GM12878 (cell line): ENCODE data around the gene MPC2. TPM values are rescaled to one million over a fixed set of nuclear protein-coding genes. Genes with fewer than 3 reads are reported as not detected.
A peak's percentile ranks its signal among the peaks of the same experiment; 100 is the strongest.

Source experiments
- ATAC-seq: fragments of 200-7000 bp; cut with Tn5 transposase; 3 replicates; pipeline ENCODE4 v1.9.1; 2020; ENCODE audit warnings: mild to moderate bottlenecking, moderate library complexity
- BruUV-seq: library from RNA; stranded (reverse); fragments of 400-500 nt; replicated peaks from 2 replicates; lab custom pipeline; 2021; lab: Mats Ljungman, UMichigan
- CTCF ChIA-PET: fragments of 300-600 bp; sonication (Branson Sonifier 250); formaldehyde crosslinking; extraction: SDS; loops from one replicate; lab custom pipeline; 2021; ENCODE audit warnings: inconsistent platforms; lab: Yijun Ruan, JAX
- POLR2A ChIA-PET: fragments of 350-600 bp; formaldehyde crosslinking; extraction: SDS; loops from one replicate; lab custom pipeline; 2021; ENCODE audit warnings: inconsistent platforms; lab: Charles Lee
- RAD21 ChIA-PET: fragments of 300-600 bp; sonication (Branson Sonifier 250); formaldehyde crosslinking; loops from one replicate; lab custom pipeline; 2023; ENCODE audit warnings: antibody characterized with exemption; ENCODE audit not compliant: unreplicated experiment; lab: Charles Lee
- SMC1A ChIA-PET: fragments of 300-600 bp; sonication (Branson Sonifier 250); formaldehyde crosslinking; loops from one replicate; lab custom pipeline; 2023; ENCODE audit not compliant: unreplicated experiment, uncharacterized antibody; lab: Charles Lee
- DNase-seq: peaks from one replicate; pipeline ENCODE4 v3.0.0-alpha.2; 2011; ENCODE audit warnings: low read depth, low spot score
- FAIRE-seq: peaks from 3 replicates; lab custom pipeline; 2011; peaks lifted over from hg19 to GRCh38; lab: Jason Lieb, UNC
- H2AFZ ChIP-seq: 2 replicates; pipeline ENCODE4 v1.6.0; 2011; ENCODE audit warnings: low read depth, low read length, control low read depth; ENCODE audit not compliant: control insufficient read depth
- H3K27ac ChIP-seq: 2 replicates; pipeline ENCODE4 v1.5.1; 2011; ENCODE audit warnings: control low read depth; ENCODE audit not compliant: control insufficient read depth, insufficient read depth
- H3K27me3 ChIP-seq, 2 experiments: replicated peaks in 1 of 2; 2 replicates each; pipeline versions ENCODE4 v1.6.0 to v1.6.1; 2011; ENCODE audit warnings: low read length in 1 of 2; ENCODE audit not compliant: control insufficient read depth in 2 of 2, insufficient read depth in 2 of 2
- H3K36me3 ChIP-seq, 2 experiments: 2 replicates each; pipeline ENCODE4 v1.5.1; 2011; ENCODE audit warnings: low read length in 1 of 2; ENCODE audit not compliant: control insufficient read depth in 2 of 2, insufficient read depth in 2 of 2
- H3K4me1 ChIP-seq: 2 replicates; pipeline ENCODE4 v1.6.1; 2011; ENCODE audit warnings: mild to moderate bottlenecking, low read length, moderate library complexity, mixed read lengths; ENCODE audit not compliant: control insufficient read depth, insufficient read depth
- H3K4me2 ChIP-seq: 2 replicates; pipeline ENCODE4 v1.6.0; 2011; ENCODE audit warnings: control low read depth; ENCODE audit not compliant: control insufficient read depth, insufficient read depth
- H3K4me3 ChIP-seq: fragments of 200-600 bp; sonication (generic); 2 replicates; pipeline ENCODE4 v1.5.1; 2016
- H3K79me2 ChIP-seq: 2 replicates; pipeline ENCODE4 v1.6.0; 2011; ENCODE audit warnings: low read length; ENCODE audit not compliant: control insufficient read depth, insufficient read depth
- H3K9ac ChIP-seq: 2 replicates; pipeline ENCODE4 v1.8.0; 2011; ENCODE audit warnings: low read length, control low read depth, mixed read lengths; ENCODE audit not compliant: control insufficient read depth, insufficient read depth
- H3K9me3 ChIP-seq: replicated peaks from 3 replicates; pipeline ENCODE4 v1.5.1; 2011; ENCODE audit warnings: mild to moderate bottlenecking, low read length; ENCODE audit not compliant: control insufficient read depth, insufficient read depth
- H4K20me1 ChIP-seq: 2 replicates; pipeline ENCODE4 v1.6.0; 2011; ENCODE audit not compliant: control insufficient read depth, insufficient read depth
- E2F4 ChIP-seq: IDR thresholded peaks from 2 replicates; pipeline ENCODE4 v1.6.1; 2012; ENCODE audit warnings: low read depth, low read length, improper control_type of control experiment
- EGR1 ChIP-seq, 2 experiments: IDR thresholded peaks; 1 replicate in 1 of 2; 2 replicates in 1 of 2; pipeline ENCODE4 v1.6.1; 2011 to 2012; ENCODE audit warnings: low read depth in 2 of 2, low read length in 2 of 2, borderline replicate concordance in 1 of 2, mild to moderate bottlenecking in 1 of 2, moderate library complexity in 1 of 2
- ESRRA ChIP-seq: IDR thresholded peaks from 2 replicates; pipeline ENCODE4 v1.6.1; 2012; ENCODE audit warnings: mild to moderate bottlenecking, low read length, improper control_type of control experiment
- HCFC1 ChIP-seq: fragments of 150-350 bp; IDR thresholded peaks from 2 replicates; pipeline ENCODE4 v1.6.1; 2014; ENCODE audit warnings: low read length
- KLF5 ChIP-seq: fragments of 450-650 bp; IDR thresholded peaks from 2 replicates; pipeline ENCODE4 v1.6.1; 2014; ENCODE audit warnings: mild to moderate bottlenecking; ENCODE audit not compliant: partially characterized antibody
- MXI1 ChIP-seq: fragments of 150-350 bp; IDR thresholded peaks from 2 replicates; pipeline ENCODE4 v1.6.1; 2011; ENCODE audit warnings: low read depth, mild to moderate bottlenecking, inconsistent platforms, low read length, improper control_type of control experiment
- MYC ChIP-seq: IDR thresholded peaks from 2 replicates; pipeline ENCODE4 v1.6.1; 2011; ENCODE audit warnings: mild to moderate bottlenecking, low read length, moderate library complexity, inconsistent platforms; ENCODE audit not compliant: insufficient read depth, insufficient replicate concordance, insufficient read length, severe bottlenecking
- NFXL1 ChIP-seq: fragments of 450-650 bp; IDR thresholded peaks from 2 replicates; pipeline ENCODE4 v1.6.1; 2017; ENCODE audit warnings: antibody characterized with exemption, mild to moderate bottlenecking, borderline replicate concordance
- NKRF ChIP-seq: fragments of 450-650 bp; conservative IDR thresholded peaks from 2 replicates; pipeline ENCODE4 v1.6.1; 2017; ENCODE audit warnings: mild to moderate bottlenecking, moderate library complexity
- RUNX3 ChIP-seq: IDR thresholded peaks from 2 replicates; pipeline ENCODE4 v1.6.1; 2012; ENCODE audit warnings: low read length, inconsistent platforms
- SKIL ChIP-seq: fragments of 450-650 bp; IDR thresholded peaks from 2 replicates; pipeline ENCODE4 v1.6.1; 2017; ENCODE audit warnings: mild to moderate bottlenecking, low read depth, inconsistent platforms; ENCODE audit not compliant: poor library complexity, severe bottlenecking
- ZSCAN29 ChIP-seq: fragments of 450-650 bp; IDR thresholded peaks from 2 replicates; pipeline ENCODE4 v1.6.1; 2017; ENCODE audit warnings: mild to moderate bottlenecking, moderate library complexity
- WGBS: methylation state at CpG from one replicate; pipeline ENCODE4 v1.1.6; 2016; ENCODE audit warnings: low lambda C conversion rate; ENCODE audit not compliant: insufficient replicate concordance, insufficient coverage; ENCODE audit errors: missing lambda C conversion rate; 5-methylcytosine and 5-hydroxymethylcytosine counted together
- in situ Hi-C: fragments of 300-500 bp; cut with MboI; formaldehyde crosslinking; loops from 9 replicates; pipeline ENCODE4 v1.14.3; 2018; ENCODE audit warnings: mixed read lengths
- intact Hi-C: fragments of 100-400 bp; cut with micrococcal nuclease; formaldehyde crosslinking; loops from one replicate; pipeline ENCODE4 v1.14.2; 2022; ENCODE audit not compliant: unreplicated experiment
- polyA plus RNA-seq, 11 experiments: library from polyadenylated mRNA; depleted of rRNA in 4 of 11; unstranded in 6 of 11; stranded (reverse) in 5 of 11; fragments of >200 nt; fragmentation: Nextera tagmentation in 4 of 11; fragmentation: Illumina TruSeq in 1 of 11; extraction: Ambion mirVana in 4 of 11; extraction: Trizol in 1 of 11; gene quantifications; 1 replicate in 1 of 11; 2 replicates in 10 of 11; pipeline versions ENCODE4 v1.2.1 to v1.2.3, GENCODE V29; 2011 to 2016; ENCODE audit warnings: inconsistent platforms in 2 of 11, missing spikeins in 2 of 11, low read depth in 1 of 11
- total RNA-seq, 4 experiments: library from RNA; depleted of rRNA in 3 of 4; stranded (reverse); fragments of >200 nt in 3 of 4; fragmentation: Illumina TruSeq in 1 of 4; extraction: Trizol in 1 of 4; gene quantifications; 2 replicates each; pipeline versions ENCODE4 v1.2.1 to v1.2.3, GENCODE V29; 2013 to 2021

The MPC2 gene
- total and polyA plus RNA-seq, 10 of the 15 experiments (the other 5 are each of a cell fraction or from before 2014, with no cell fraction given): 22.5 to 164 (median 63.3) TPM

GRCh38 chr1:167927046-167927754 is 9.7 kb downstream of the MPC2 start:
- ChIA-PET SMC1A (interaction anchor here (0.8 to 1.8 kb wide), 9 partner anchors 9 to 174 kb away, joined by 3 to 9 read pairs (median 4); partner anchors contain the start of genes ADCY10, DCAF6 and MPC2), CTCF (interaction anchor here (0.6 to 1.6 kb wide), 4 partner anchors 11 to 155 kb away, joined by 3 to 5 read pairs (median 4); no protein-coding TSS in a partner anchor), RAD21 (interaction anchor here (1.4 to 1.6 kb wide), 3 partner anchors 10 to 253 kb away, joined by 3 to 12 read pairs (median 7); partner anchors contain the start of genes DCAF6 and MPC2), POLR2A (interaction anchor here (0.7 to 2.2 kb wide), 4 partner anchors 9 to 212 kb away, joined by 3 to 20 read pairs (median 4); partner anchors contain the start of genes DCAF6 and MPC2)
- Histone ChIP-seq H3K4me3 (peak overlapping the region; percentile 17; the same call in 1 of the 2 replicates), H3K4me1 (peaks cover 5% of the 10 kb centered on the region; the same call in 1 of the 2 replicates), H2AFZ (no peak overlapping the region), H4K20me1 (no peaks in the 10 kb centered on the region), H3K36me3 (no peaks in the 10 kb centered on the region; a peak in 1 of 4 replicates), H3K27ac (peak overlapping the region; percentile 15; the same call in 1 of the 2 replicates), H3K79me2 (peaks cover 17% of the 10 kb centered on the region), H3K9me3 (no peaks in the 10 kb centered on the region), H3K9ac (no peak overlapping the region), H3K4me2 (peak overlapping the region; percentile 30), H3K27me3 (no peaks in the 10 kb centered on the region)
- TF ChIP-seq RUNX3 (no peak), ESRRA (no peak), NFXL1 (no peak), MYC (no peak), KLF5 (no peak), ZSCAN29 (no peak), SKIL (no peak), E2F4 (no peak), NKRF (no peak), HCFC1 (no peak), EGR1 (IDR thresholded peaks at IDR 0.05; ENCODE audit: borderline replicate concordance in 1 of 2, low read depth in 2 of 2, low read length in 2 of 2) (no peak), MXI1 (no peak)
- intact Hi-C loops (no loop called here), in situ Hi-C loops (no loop called here)
- BruUV-seq: TSS peak; percentile 12
- no peak for DNase-seq
- WGBS: 55% methylated on average over 4 of the region's 4 CpGs
- peak; percentile 73 for ATAC-seq
- no peak for FAIRE-seq
